CD14-positive monocyte (primary cell): Measurements from ENCODE around the gene MBNL2. TPM values are rescaled to one million over a fixed set of nuclear protein-coding genes. Genes with fewer than 3 reads are reported as not detected.

Experiments used
- DNase-seq, 3 donors: peaks; one replicate each; pipeline ENCODE4 v3.0.0-alpha.2; 2011 to 2022
- H2AFZ ChIP-seq: 2 replicates; pipeline ENCODE4 v1.6.0; 2012; ENCODE audit warnings: mild to moderate bottlenecking, low read depth, low read length, inconsistent platforms; ENCODE audit not compliant: insufficient read depth, poor library complexity, severe bottlenecking
- H3K27ac ChIP-seq, 2 donors: 1 replicate in 1 of 2; 2 replicates in 1 of 2; pipeline ENCODE4 v1.5.1; 2012 to 2013; ENCODE audit warnings: low read length in 2 of 2, control low read depth in 1 of 2, inconsistent platforms in 1 of 2, low read depth in 1 of 2, mild to moderate bottlenecking in 1 of 2
- H3K27me3 ChIP-seq, 2 donors: one replicate each; pipeline versions ENCODE4 v1.6.0 to v1.6.1; 2011 to 2013; ENCODE audit warnings: low read length in 2 of 2; ENCODE audit not compliant: control insufficient read depth in 2 of 2, insufficient read depth in 2 of 2
- H3K36me3 ChIP-seq, 2 donors: replicated peaks in 1 of 2; 1 replicate in 1 of 2; 2 replicates in 1 of 2; pipeline versions ENCODE4 v1.5.1 to v1.6.1; 2012 to 2013; ENCODE audit warnings: low read length in 2 of 2, control low read depth in 1 of 2, inconsistent platforms in 1 of 2, mild to moderate bottlenecking in 1 of 2; ENCODE audit not compliant: insufficient read depth in 2 of 2, control insufficient read depth in 1 of 2
- H3K4me1 ChIP-seq, 2 donors: 1 replicate in 1 of 2; 2 replicates in 1 of 2; pipeline versions ENCODE4 v1.5.1 to v1.6.1; 2012 to 2013; ENCODE audit warnings: low read length in 2 of 2, control low read depth in 1 of 2, inconsistent platforms in 1 of 2, mild to moderate bottlenecking in 1 of 2, moderate library complexity in 1 of 2; ENCODE audit not compliant: insufficient read depth in 2 of 2, control insufficient read depth in 1 of 2
- H3K4me2 ChIP-seq: replicated peaks from 2 replicates; pipeline ENCODE3; 2012; ENCODE audit warnings: low read length, moderate library complexity, mild to moderate bottlenecking; ENCODE audit not compliant: poor library complexity, severe bottlenecking; ENCODE audit errors: extremely low read depth
- H3K4me3 ChIP-seq, 3 experiments: fragments of 200-600 bp in 1 of 3; sonication (generic) in 1 of 3; replicated peaks in 1 of 3; 1 replicate in 2 of 3; 2 replicates in 1 of 3; pipeline ENCODE4 v1.5.1; 2011 to 2013; ENCODE audit warnings: low read length in 3 of 3, mild to moderate bottlenecking in 3 of 3, control low read depth in 2 of 3, low read depth in 2 of 3, inconsistent platforms in 1 of 3, moderate library complexity in 1 of 3
- H3K79me2 ChIP-seq: 2 replicates; pipeline ENCODE4 v1.6.0; 2012; ENCODE audit warnings: mild to moderate bottlenecking, control low read depth, inconsistent platforms, low read length, moderate library complexity; ENCODE audit not compliant: insufficient read depth
- H3K9ac ChIP-seq: 2 replicates; pipeline ENCODE4 v1.6.0; 2017; ENCODE audit warnings: low read length, mild to moderate bottlenecking; ENCODE audit not compliant: insufficient read depth, poor library complexity, severe bottlenecking
- H3K9me3 ChIP-seq, 2 donors: replicated peaks in 1 of 2; 1 replicate in 1 of 2; 2 replicates in 1 of 2; pipeline versions ENCODE4 v1.5.1 to v1.6.1; 2012 to 2013; ENCODE audit warnings: low read length in 2 of 2, control low read depth in 1 of 2; ENCODE audit not compliant: control insufficient read depth in 1 of 2, insufficient read depth in 1 of 2
- H4K20me1 ChIP-seq: 2 replicates; pipeline ENCODE4 v1.6.0; 2012; ENCODE audit warnings: mild to moderate bottlenecking, low read length, control low read depth, moderate library complexity; ENCODE audit not compliant: insufficient read depth
- H3K27ac Mint-ChIP-seq, 7 donors: one replicate each; pipeline ENCODE4 v1.8.0; 2020; ENCODE audit warnings: mild to moderate bottlenecking in 7 of 7, mixed read lengths in 7 of 7, moderate library complexity in 6 of 7, inconsistent platforms in 2 of 7
- H3K27me3 Mint-ChIP-seq, 3 donors: one replicate each; pipeline ENCODE4 v1.8.0; 2021 to 2022; ENCODE audit warnings: low read depth in 3 of 3, mild to moderate bottlenecking in 3 of 3, mixed read lengths in 3 of 3, moderate library complexity in 3 of 3, inconsistent platforms in 1 of 3
- H3K36me3 Mint-ChIP-seq, 2 donors: one replicate each; pipeline ENCODE4 v1.8.0; 2020; ENCODE audit warnings: mixed read lengths in 2 of 2, inconsistent platforms in 1 of 2, mild to moderate bottlenecking in 1 of 2
- H3K4me1 Mint-ChIP-seq: one replicate; pipeline ENCODE4 v1.8.0; 2020; ENCODE audit warnings: mild to moderate bottlenecking, mixed read lengths
- H3K4me3 Mint-ChIP-seq, 2 donors: one replicate each; pipeline ENCODE4 v1.8.0; 2020; ENCODE audit warnings: mild to moderate bottlenecking in 2 of 2, mixed read lengths in 2 of 2, moderate library complexity in 1 of 2
- H3K9me3 Mint-ChIP-seq, 7 donors: one replicate each; pipeline ENCODE4 v1.8.0; 2020 to 2022; ENCODE audit warnings: mixed read lengths in 7 of 7, mild to moderate bottlenecking in 6 of 7, moderate library complexity in 6 of 7, inconsistent platforms in 2 of 7
- WGBS: methylation state at CpG from one replicate; pipeline ENCODE4 v1.1.5; 2013; ENCODE audit warnings: missing lambda C conversion rate; ENCODE audit not compliant: insufficient coverage; 5-methylcytosine and 5-hydroxymethylcytosine counted together
- intact Hi-C, 2 donors: fragments of 100-400 bp; cut with micrococcal nuclease; formaldehyde crosslinking; loops; one replicate each; pipeline versions ENCODE4 v1.15.0 to v1.15.1; 2023
- polyA plus RNA-seq, 3 donors: library from polyadenylated mRNA; depleted of rRNA in 1 of 3; unstranded in 2 of 3; stranded (reverse) in 1 of 3; fragments of 300-500 nt in 2 of 3; fragments of >200 nt in 1 of 3; fragmentation: Illumina TruSeq in 2 of 3; gene quantifications; 1 replicate in 2 of 3; 2 replicates in 1 of 3; pipeline ENCODE4 v1.2.3, GENCODE V29; 2012 to 2021
- TF ChIP-seq, protein P1 (sequence below): fragments of 200-600 bp; IDR thresholded peaks from one replicate; pipeline ENCODE4 v1.8.0; 2022; ENCODE audit warnings: antibody characterized with exemption, mild to moderate bottlenecking

Gene MBNL2
- polyA plus RNA-seq, 3 donors = 8.5 to 15.5 (median 13.4) TPM

DNA sequence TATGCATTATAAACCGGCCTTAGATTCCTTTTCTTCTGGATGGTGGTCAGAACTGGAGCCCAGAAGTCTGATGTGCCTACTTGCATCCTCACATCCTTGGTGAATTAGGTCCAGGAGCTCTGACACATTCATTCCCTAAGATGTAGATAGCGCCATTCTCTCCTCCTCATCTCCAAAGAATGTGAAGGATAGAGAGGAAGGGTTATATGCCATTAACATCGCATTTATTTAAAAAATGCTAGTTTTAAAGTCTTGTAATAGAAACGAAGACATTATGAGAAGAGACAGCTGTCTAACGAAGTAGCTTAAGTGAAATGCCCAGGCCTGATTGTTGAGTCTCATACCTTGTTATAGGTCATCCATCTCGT, 9.7 kb downstream of the MBNL2 start:
- no CpG with 5 or more reads among the region's 6 CpGs for WGBS
- H3K79me2 ChIP-seq = peaks cover 93% of the 10 kb centered on the region
- peak overlapping the region in 3 of 7 donors; percentile 27 to 82 (median 56) for H3K27ac Mint-ChIP-seq
- no peak for DNase-seq
- H3K4me1 Mint-ChIP-seq = peaks cover 26% of the 10 kb centered on the region
- H3K4me1 ChIP-seq = peaks cover 4 to 7% of the 10 kb centered on the region in 2 donors
- intact Hi-C loops = no loop called here
- H4K20me1 ChIP-seq = peaks cover 98% of the 10 kb centered on the region
- no peaks in the 10 kb centered on the region for H3K9me3 ChIP-seq
- H3K36me3 Mint-ChIP-seq = peaks cover 36 to 45% of the 10 kb centered on the region in 2 donors
- H3K27ac ChIP-seq = no peak overlapping the region
- no peak overlapping the region for H2AFZ ChIP-seq
- H3K27me3 Mint-ChIP-seq = peaks cover 0 to 2% (median 0%) of the 10 kb centered on the region in 3 donors
- TF ChIP-seq, protein P1, sequence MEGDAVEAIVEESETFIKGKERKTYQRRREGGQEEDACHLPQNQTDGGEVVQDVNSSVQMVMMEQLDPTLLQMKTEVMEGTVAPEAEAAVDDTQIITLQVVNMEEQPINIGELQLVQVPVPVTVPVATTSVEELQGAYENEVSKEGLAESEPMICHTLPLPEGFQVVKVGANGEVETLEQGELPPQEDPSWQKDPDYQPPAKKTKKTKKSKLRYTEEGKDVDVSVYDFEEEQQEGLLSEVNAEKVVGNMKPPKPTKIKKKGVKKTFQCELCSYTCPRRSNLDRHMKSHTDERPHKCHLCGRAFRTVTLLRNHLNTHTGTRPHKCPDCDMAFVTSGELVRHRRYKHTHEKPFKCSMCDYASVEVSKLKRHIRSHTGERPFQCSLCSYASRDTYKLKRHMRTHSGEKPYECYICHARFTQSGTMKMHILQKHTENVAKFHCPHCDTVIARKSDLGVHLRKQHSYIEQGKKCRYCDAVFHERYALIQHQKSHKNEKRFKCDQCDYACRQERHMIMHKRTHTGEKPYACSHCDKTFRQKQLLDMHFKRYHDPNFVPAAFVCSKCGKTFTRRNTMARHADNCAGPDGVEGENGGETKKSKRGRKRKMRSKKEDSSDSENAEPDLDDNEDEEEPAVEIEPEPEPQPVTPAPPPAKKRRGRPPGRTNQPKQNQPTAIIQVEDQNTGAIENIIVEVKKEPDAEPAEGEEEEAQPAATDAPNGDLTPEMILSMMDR = no peak
- no peak overlapping the region for H3K4me3 Mint-ChIP-seq
- H3K36me3 ChIP-seq = peaks cover 5 to 37% of the 10 kb centered on the region in 2 donors
- no peak overlapping the region for H3K9ac ChIP-seq
- no peak overlapping the region for H3K4me2 ChIP-seq
- H3K27me3 ChIP-seq = no peaks in the 10 kb centered on the region
- peaks cover 0 to 3% (median 0%) of the 10 kb centered on the region in 7 donors for H3K9me3 Mint-ChIP-seq
- H3K4me3 ChIP-seq = no peak overlapping the region

DNA sequence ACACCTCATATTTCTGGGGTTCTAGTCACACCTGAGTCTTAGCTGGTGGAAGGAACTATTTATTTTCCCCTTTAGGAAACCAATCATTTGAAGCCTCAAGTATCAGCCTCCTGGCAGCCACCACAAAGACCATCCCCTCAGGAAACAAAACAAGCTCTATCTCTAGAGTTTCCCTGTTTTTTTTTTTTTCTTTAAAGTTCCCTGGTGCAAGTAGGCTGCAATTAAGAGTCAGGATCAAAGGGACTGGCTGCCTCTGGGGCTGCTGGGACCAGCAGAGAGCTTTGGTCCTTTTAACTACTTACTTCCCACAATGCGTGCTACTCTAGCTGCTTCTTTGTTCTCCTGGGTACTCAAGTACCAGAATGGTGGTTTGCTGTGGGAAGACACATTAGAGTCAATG, 11.4 kb downstream of the MBNL2 start:
- peaks cover 15% of the 10 kb centered on the region for H3K4me1 Mint-ChIP-seq
- no peaks in the 10 kb centered on the region for H3K9me3 ChIP-seq
- no peak overlapping the region for H3K27ac Mint-ChIP-seq
- H3K36me3 Mint-ChIP-seq = peaks cover 45 to 54% of the 10 kb centered on the region in 2 donors
- no CpG with 5 or more reads among the region's 1 CpG for WGBS
- DNase-seq = no peak
- peaks cover 0 to 2% (median under 1%) of the 10 kb centered on the region in 3 donors for H3K27me3 Mint-ChIP-seq
- H3K4me3 Mint-ChIP-seq = no peak overlapping the region
- H2AFZ ChIP-seq = no peak overlapping the region
- intact Hi-C loops = no loop called here
- peaks cover 5 to 43% of the 10 kb centered on the region in 2 donors for H3K36me3 ChIP-seq
- no peak overlapping the region for H3K9ac ChIP-seq
- H3K79me2 ChIP-seq = peaks cover 93% of the 10 kb centered on the region
- peaks cover 98% of the 10 kb centered on the region for H4K20me1 ChIP-seq
- TF ChIP-seq, protein P1 = no peak
- no peak overlapping the region for H3K4me3 ChIP-seq
- H3K4me1 ChIP-seq = no peaks in the 10 kb centered on the region
- no peaks in the 10 kb centered on the region for H3K27me3 ChIP-seq
- peaks cover 0 to 3% (median 0%) of the 10 kb centered on the region in 7 donors for H3K9me3 Mint-ChIP-seq
- H3K27ac ChIP-seq = no peak overlapping the region
- no peak overlapping the region for H3K4me2 ChIP-seq
